H1 (cell line): ENCODE measurements around the gene SH3TC2. TPM values are rescaled to one million over a fixed set of nuclear protein-coding genes. Genes with fewer than 3 reads are reported as not detected.

Source experiments
- CTCF ChIA-PET: fragments of 300-600 bp; sonication (Branson Sonifier 250); formaldehyde crosslinking; loops from one replicate; lab custom pipeline; 2021; ENCODE audit not compliant: partially characterized antibody; lab: Charles Lee
- POLR2A ChIA-PET: fragments of 300-600 bp; sonication (Branson Sonifier 250); formaldehyde crosslinking; loops from one replicate; lab custom pipeline; 2021; ENCODE audit warnings: inconsistent platforms; ENCODE audit not compliant: partially characterized antibody; lab: Charles Lee
- DNase-seq, 2 experiments: peaks; one replicate each; pipeline versions ENCODE4 v3.0.0 to v3.0.0-alpha.2; 2010 to 2022; ENCODE audit warnings: low spot score in 2 of 2, low read depth in 1 of 2, mixed read lengths in 1 of 2
- FAIRE-seq: peaks from 2 replicates; lab custom pipeline; 2011; peaks lifted over from hg19 to GRCh38; lab: Jason Lieb, UNC
- H2AFZ ChIP-seq: 2 replicates; pipeline ENCODE4 v1.8.1; 2012; ENCODE audit warnings: low read length, inconsistent platforms
- H2AK5ac ChIP-seq: 2 replicates; pipeline ENCODE4 v1.6.1; 2013; ENCODE audit warnings: low read depth, low read length
- H2BK120ac ChIP-seq: replicated peaks from 2 replicates; pipeline ENCODE3; 2013; ENCODE audit warnings: low read depth, low read length, inconsistent platforms
- H2BK12ac ChIP-seq: 2 replicates; pipeline ENCODE4 v1.6.1; 2013; ENCODE audit warnings: low read depth, low read length
- H2BK15ac ChIP-seq: 2 replicates; pipeline ENCODE4 v1.6.1; 2013; ENCODE audit warnings: low read length
- H2BK20ac ChIP-seq: 2 replicates; pipeline ENCODE4 v1.6.1; 2013; ENCODE audit warnings: low read length
- H2BK5ac ChIP-seq: 2 replicates; pipeline ENCODE4 v1.6.1; 2013; ENCODE audit warnings: low read depth, low read length
- H3K14ac ChIP-seq: 2 replicates; pipeline ENCODE4 v1.6.1; 2013; ENCODE audit warnings: inconsistent platforms; ENCODE audit not compliant: insufficient read length
- H3K18ac ChIP-seq: 2 replicates; pipeline ENCODE4 v1.6.1; 2013; ENCODE audit warnings: low read length; ENCODE audit errors: extremely low read depth
- H3K23ac ChIP-seq: 2 replicates; pipeline ENCODE4 v1.6.1; 2013; ENCODE audit warnings: inconsistent platforms; ENCODE audit not compliant: insufficient read length
- H3K23me2 ChIP-seq: 2 replicates; pipeline ENCODE4 v1.6.1; 2013; ENCODE audit warnings: low read depth, low read length
- H3K27ac ChIP-seq: 2 replicates; pipeline ENCODE4 v1.6.1; 2011; ENCODE audit warnings: low read depth, low read length, inconsistent platforms
- H3K27me3 ChIP-seq, 4 experiments: replicated peaks in 1 of 4; 1 replicate in 1 of 4; 2 replicates in 3 of 4; pipeline versions ENCODE4 v1.6.1 to v1.8.1; 2011 to 2013; ENCODE audit warnings: low read length in 3 of 4, mild to moderate bottlenecking in 3 of 4, inconsistent platforms in 2 of 4, mixed read lengths in 2 of 4, moderate library complexity in 1 of 4; ENCODE audit not compliant: control insufficient read depth in 3 of 4, insufficient read depth in 3 of 4; ENCODE audit errors: extremely low read depth in 1 of 4
- H3K36me3 ChIP-seq, 4 experiments: 2 replicates each; pipeline versions ENCODE4 v1.6.1 to v1.8.1; 2011 to 2013; ENCODE audit warnings: mild to moderate bottlenecking in 4 of 4, low read length in 3 of 4, moderate library complexity in 2 of 4, control low read depth in 1 of 4, inconsistent platforms in 1 of 4; ENCODE audit not compliant: insufficient read depth in 4 of 4, control insufficient read depth in 2 of 4
- H3K4ac ChIP-seq: replicated peaks from 2 replicates; pipeline ENCODE3; 2013; ENCODE audit warnings: low read length, low read depth, mixed read lengths, inconsistent platforms; ENCODE audit not compliant: insufficient read length
- H3K4me1 ChIP-seq, 4 experiments: replicated peaks in 1 of 4; 1 replicate in 1 of 4; 2 replicates in 3 of 4; pipeline versions ENCODE4 v1.6.1 to v1.8.1; 2011 to 2013; ENCODE audit warnings: low read length in 3 of 4, inconsistent platforms in 2 of 4, mixed read lengths in 1 of 4; ENCODE audit not compliant: insufficient read depth in 4 of 4, control insufficient read depth in 3 of 4
- H3K4me2 ChIP-seq, 2 experiments: 2 replicates each; pipeline versions ENCODE4 v1.6.1 to v1.8.1; 2011 to 2013; ENCODE audit warnings: low read depth in 2 of 2, low read length in 2 of 2, control low read depth in 1 of 2, inconsistent platforms in 1 of 2, mild to moderate bottlenecking in 1 of 2; ENCODE audit not compliant: insufficient read depth in 1 of 2
- H3K4me3 ChIP-seq, 4 experiments: fragments of 200-600, 300-600 bp in 1 of 4; sonication (generic), shearing (Covaris generic), sonication (Bioruptor Twin) in 1 of 4; 2 replicates each; pipeline versions ENCODE4 v1.5.1 to v1.8.1; 2011 to 2016; ENCODE audit warnings: low read length in 4 of 4, low read depth in 3 of 4, control low read depth in 2 of 4, inconsistent platforms in 2 of 4, mild to moderate bottlenecking in 2 of 4, mixed read lengths in 1 of 4, moderate library complexity in 1 of 4; ENCODE audit not compliant: insufficient read depth in 2 of 4; ENCODE audit errors: extremely low read depth in 1 of 4
- H3K56ac ChIP-seq: replicated peaks from 2 replicates; pipeline ENCODE3; 2013; ENCODE audit warnings: low read depth, mild to moderate bottlenecking, mixed read lengths, low read length, inconsistent platforms; ENCODE audit not compliant: insufficient read length
- H3K79me1 ChIP-seq: 2 replicates; pipeline ENCODE4 v1.6.1; 2013; ENCODE audit warnings: low read depth, low read length, control low read depth
- H3K79me2 ChIP-seq, 2 experiments: 2 replicates each; pipeline versions ENCODE4 v1.6.1 to v1.8.1; 2012 to 2013; ENCODE audit warnings: low read length in 2 of 2, mild to moderate bottlenecking in 2 of 2, inconsistent platforms in 1 of 2; ENCODE audit not compliant: insufficient read depth in 2 of 2, control insufficient read depth in 1 of 2
- H3K9ac ChIP-seq, 4 experiments: replicated peaks in 1 of 4; 1 replicate in 1 of 4; 2 replicates in 3 of 4; pipeline versions ENCODE4 v1.6.1 to v1.8.1; 2011 to 2013; ENCODE audit warnings: low read depth in 3 of 4, low read length in 3 of 4, control low read depth in 2 of 4, mild to moderate bottlenecking in 2 of 4, moderate library complexity in 2 of 4, inconsistent platforms in 1 of 4; ENCODE audit errors: extremely low read depth in 1 of 4
- H3K9me3 ChIP-seq, 2 experiments: 2 replicates each; pipeline versions ENCODE4 v1.6.1 to v1.8.1; 2012 to 2013; ENCODE audit warnings: mild to moderate bottlenecking in 2 of 2, moderate library complexity in 2 of 2, control low read depth in 1 of 2, inconsistent platforms in 1 of 2, low read depth in 1 of 2, low read length in 1 of 2, mixed read lengths in 1 of 2; ENCODE audit not compliant: insufficient read depth in 2 of 2
- H4K20me1 ChIP-seq, 2 experiments: replicated peaks in 1 of 2; 2 replicates each; pipeline versions ENCODE3 to v1.8.1; 2011 to 2013; ENCODE audit warnings: inconsistent platforms in 2 of 2, low read length in 2 of 2, mild to moderate bottlenecking in 1 of 2; ENCODE audit not compliant: insufficient read depth in 2 of 2, control insufficient read depth in 1 of 2
- H4K5ac ChIP-seq: 2 replicates; pipeline ENCODE4 v1.6.1; 2013; ENCODE audit warnings: low read length, low read depth, mixed read lengths, inconsistent platforms; ENCODE audit not compliant: insufficient read length
- H4K8ac ChIP-seq: 2 replicates; pipeline ENCODE4 v1.8.0; 2013; ENCODE audit warnings: mild to moderate bottlenecking, moderate library complexity, low read length, inconsistent platforms; ENCODE audit not compliant: insufficient read depth; ENCODE audit errors: extremely low read depth
- H4K91ac ChIP-seq: replicated peaks from 2 replicates; pipeline ENCODE3; 2013; ENCODE audit warnings: low read length, mixed read lengths, inconsistent platforms; ENCODE audit not compliant: insufficient read length
- BRCA1 ChIP-seq: IDR thresholded peaks from 2 replicates; pipeline ENCODE4 v1.6.1; 2012; ENCODE audit warnings: low read depth, low read length, improper control_type of control experiment
- KDM5A ChIP-seq: fragments of 200-600 bp; IDR thresholded peaks from 2 replicates; pipeline ENCODE4 v1.7.1; 2012; ENCODE audit warnings: mild to moderate bottlenecking, low read length, inconsistent platforms, mixed read lengths
- SAP30 ChIP-seq: fragments of 300-600 bp; sonication (generic); IDR thresholded peaks from 2 replicates; pipeline ENCODE4 v1.7.1; 2012; ENCODE audit warnings: low read length, moderate library complexity, mild to moderate bottlenecking, inconsistent platforms; ENCODE audit not compliant: insufficient read depth, insufficient replicate concordance
- TAF7 ChIP-seq: optimal IDR thresholded peaks from 2 replicates; pipeline ENCODE3; 2011; ENCODE audit warnings: low read depth, mild to moderate bottlenecking, inconsistent platforms, low read length, moderate library complexity, borderline replicate concordance
- TCF12 ChIP-seq: IDR thresholded peaks from 2 replicates; pipeline ENCODE4 v1.6.1; 2011; ENCODE audit warnings: low read depth, mild to moderate bottlenecking, low read length
- WGBS, 2 experiments: shearing (Covaris generic) in 1 of 2; methylation state at CpG; one replicate each; pipeline versions ENCODE4 v1.1.6 to v1.1.7; 2013 to 2015; ENCODE audit warnings: low lambda C conversion rate in 2 of 2, mixed read lengths in 2 of 2, inconsistent platforms in 1 of 2, low coverage in 1 of 2, missing lambda C conversion rate in 1 of 2; ENCODE audit not compliant: insufficient replicate concordance in 2 of 2, insufficient coverage in 1 of 2, insufficient read length in 1 of 2; ENCODE audit errors: extremely low coverage in 1 of 2, missing lambda C conversion rate in 1 of 2; 5-methylcytosine and 5-hydroxymethylcytosine counted together
- polyA plus RNA-seq, 7 experiments: library from polyadenylated mRNA; depleted of rRNA in 3 of 7; stranded (reverse) in 5 of 7; unstranded in 2 of 7; fragments of >200 nt in 5 of 7; fragments of 200-250 nt in 2 of 7; gene quantifications; 1 replicate in 5 of 7; 2 replicates in 1 of 7; 4 replicates in 1 of 7; pipeline versions ENCODE4 v1.2.1 to v1.2.3, GENCODE V29; 2011 to 2013; ENCODE audit warnings: missing spikeins in 2 of 7, mixed read lengths in 2 of 7
- total RNA-seq: library from RNA; stranded (reverse); fragmentation: NEBNext Ultra II Directional; extraction: Animal tissue kit (Norgen Biotek cat#: 25700); gene quantifications from 2 replicates; pipeline ENCODE4 v1.2.1, GENCODE V29; 2021

The SH3TC2 gene
- total and polyA plus RNA-seq, 2 of the 8 experiments (the other 6 are each of a cell fraction or from before 2014, with no cell fraction given): 0.11 to 0.80 TPM

DNA sequence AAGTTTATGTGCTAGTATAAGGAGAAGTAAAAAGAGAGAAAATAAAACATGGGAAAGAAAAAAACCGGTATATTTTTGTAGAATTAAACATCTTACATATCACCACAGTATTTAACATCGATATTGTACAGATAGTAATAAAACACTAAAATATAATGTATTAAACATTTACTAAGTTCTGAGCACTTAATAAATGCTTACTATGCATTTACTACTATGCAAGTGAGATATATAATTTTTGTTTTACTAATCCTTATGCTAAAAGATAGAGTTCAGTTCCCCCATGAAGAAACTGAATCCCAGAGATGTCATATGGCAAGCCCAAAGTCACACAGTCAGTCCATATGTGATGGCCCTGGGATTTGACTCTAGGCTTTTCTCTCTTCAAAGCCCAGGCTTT, 51.1 kb downstream of the SH3TC2 start:
- Histone ChIP-seq H4K5ac (no peak overlapping the region), H3K23me2 (no peaks in the 10 kb centered on the region), H3K9me3 (no peaks in the 10 kb centered on the region), H2BK15ac (no peak overlapping the region), H2BK120ac (no peak overlapping the region), H3K9ac (no peak overlapping the region), H3K4ac (no peak overlapping the region), H3K4me3 (no peak overlapping the region), H4K8ac (no peak overlapping the region), H3K27me3 (no peaks in the 10 kb centered on the region), H3K23ac (no peak overlapping the region), H3K56ac (no peak overlapping the region), H3K36me3 (no peaks in the 10 kb centered on the region), H4K91ac (no peak overlapping the region), H3K4me1 (no peaks in the 10 kb centered on the region), H3K79me1 (no peaks in the 10 kb centered on the region; the same call in 1 of the 2 replicates), H3K14ac (no peak overlapping the region), H3K79me2 (no peaks in the 10 kb centered on the region), H4K20me1 (no peaks in the 10 kb centered on the region), H2BK20ac (no peak overlapping the region), H2BK12ac (no peak overlapping the region), H2AK5ac (no peak overlapping the region), H3K4me2 (no peak overlapping the region), H2AFZ (no peak overlapping the region), H3K27ac (no peak overlapping the region), H3K18ac (no peak overlapping the region), H2BK5ac (no peak overlapping the region)
- 84% methylated on average over 2 of the region's 2 CpGs; no CpG with 5 or more reads in 1 of the 2 experiments for WGBS, 2 experiments
- ChIA-PET CTCF (interaction anchor here (0.6 to 3.9 kb wide), 19 partner anchors 8 to 305 kb away, joined by 3 to 22 read pairs (median 4); no protein-coding TSS in a partner anchor), POLR2A (no interaction called here)
- TF ChIP-seq TAF7 (no peak), BRCA1 (no peak), KDM5A (no peak), SAP30 (no peak), TCF12 (no peak)
- no peak for DNase-seq
- no peak for FAIRE-seq
